NCI-H446 (cell line): ENCODE results near the gene KCNA3.

Experiments used
- DNase-seq, 2 experiments: peaks; one replicate each; lab custom pipeline; 2025; lab: John Stamatoyannopoulos, UW

The KCNA3 gene

GRCh38 chr1:110674337-110675059 lies at the start of gene KCNA3:
Gene KCNA3, minus strand, starts transcription at chr1:110674940. Its CDS starts 131 bp downstream, at chr1:110674809.
- peak in 1 of 2 experiments; percentile 68 for DNase-seq

- DNase-seq: no peak
These were observed 48.1 kb upstream of the KCNA3 start for GRCh38 chr1:110722807-110723206.

GRCh38 chr1:110719908-110720307 lies 45.2 kb upstream of the KCNA3 start:
- no peak for DNase-seq

GRCh38 chr1:110718452-110718851 lies 43.7 kb upstream of the KCNA3 start:
- DNase-seq: no peak

GRCh38 chr1:110717179-110717578 lies 42.4 kb upstream of the KCNA3 start:
- DNase-seq: no peak

- DNase-seq: no peak
These were observed 39.7 kb upstream of the KCNA3 start for GRCh38 chr1:110714374-110714995.

- DNase-seq: no peak
These were observed 38.5 kb upstream of the KCNA3 start for GRCh38 chr1:110713221-110713620.

GRCh38 chr1:110710314-110710713 lies 35.6 kb upstream of the KCNA3 start:
- no peak for DNase-seq

- DNase-seq: no peak
These were observed 34.3 kb upstream of the KCNA3 start for GRCh38 chr1:110708974-110709440.

- DNase-seq: no peak
These were observed 32.5 kb upstream of the KCNA3 start for GRCh38 chr1:110707232-110707631.

- no peak for DNase-seq
These were observed 31.9 kb upstream of the KCNA3 start for GRCh38 chr1:110706621-110707020.

GRCh38 chr1:110702260-110702659 lies 27.5 kb upstream of the KCNA3 start:
- DNase-seq: no peak

- DNase-seq: no peak
These were observed 26.0 kb upstream of the KCNA3 start for GRCh38 chr1:110700767-110701166.

- DNase-seq: no peak
These were observed 22.9 kb upstream of the KCNA3 start for GRCh38 chr1:110697606-110698005.

GRCh38 chr1:110696818-110697217 lies 22.1 kb upstream of the KCNA3 start:
- no peak for DNase-seq

GRCh38 chr1:110690709-110691365 lies 16.1 kb upstream of the KCNA3 start:
- DNase-seq: no peak

GRCh38 chr1:110689868-110690267 lies 15.1 kb upstream of the KCNA3 start:
- DNase-seq: no peak

- DNase-seq: no peak
These were observed 13.8 kb upstream of the KCNA3 start for GRCh38 chr1:110688514-110688913.

- DNase-seq: no peak
These were observed 12.5 kb upstream of the KCNA3 start for GRCh38 chr1:110687250-110687649.

- DNase-seq: no peak
These were observed 11.4 kb upstream of the KCNA3 start for GRCh38 chr1:110686188-110686587.

- DNase-seq: no peak
These were observed 9.8 kb upstream of the KCNA3 start for GRCh38 chr1:110684491-110684890.

GRCh38 chr1:110682898-110683297 lies 8.2 kb upstream of the KCNA3 start:
- DNase-seq: no peak
